Left hindlimb (tissue), 1 donor: Measurements from ENCODE around the gene BMP2K.

Experiments used
- DNase-seq: peaks from one replicate; pipeline ENCODE4 v3.0.0-alpha.2; 2018

Gene BMP2K

GRCh38 chr4:78939667-78940008, 163.5 kb downstream of the BMP2K start:
- DNase-seq: no peak

GRCh38 chr4:78940752-78941151, 164.6 kb downstream of the BMP2K start:
- no peak for DNase-seq

- no peak for DNase-seq
Measured at GRCh38 chr4:78944381-78944780, 168.2 kb downstream of the BMP2K start.

GRCh38 chr4:78945651-78946179, 169.6 kb downstream of the BMP2K start:
- no peak for DNase-seq

- DNase-seq: no peak
Measured at GRCh38 chr4:78949735-78950134, 173.6 kb downstream of the BMP2K start.

- DNase-seq: no peak
Measured at GRCh38 chr4:78951862-78952472, 175.8 kb downstream of the BMP2K start.

GRCh38 chr4:78953231-78953630, 177.1 kb downstream of the BMP2K start:
- no peak for DNase-seq

GRCh38 chr4:78953769-78954666, 177.9 kb downstream of the BMP2K start:
- DNase-seq: no peak

GRCh38 chr4:78956975-78957374, 180.8 kb downstream of the BMP2K start:
- DNase-seq: no peak

GRCh38 chr4:78960926-78961325, 184.8 kb downstream of the BMP2K start:
- DNase-seq: no peak
